Endometrial microvascular endothelial cells (primary cell): ENCODE data around the gene ELOVL7. TPM values are rescaled to one million over a fixed set of nuclear protein-coding genes. Genes with fewer than 3 reads are reported as not detected.
"Not testable (repeated sequence)": the region's sequence is repeated elsewhere in the genome, so short reads cannot be mapped to it uniquely, and the experiment has no call there.

Experiments used
- in situ Hi-C: cut with HindIII; loops from 2 replicates; pipeline ENCODE4 v1.10.0; 2017; ENCODE audit warnings: low sequenced_read_pairs, low pct_unique_long_range_greater_than_20kb; ENCODE audit errors: inconsistent ontology term
- total RNA-seq: library from RNA; depleted of rRNA; stranded (reverse); fragments of >200 nt; gene quantifications from one replicate; pipeline ENCODE4 v1.2.3, GENCODE V29; 2015; ENCODE audit errors: inconsistent ontology term

The ELOVL7 gene
- total RNA-seq, 1 donor from 2014 or later = 0.84 TPM

DNA sequence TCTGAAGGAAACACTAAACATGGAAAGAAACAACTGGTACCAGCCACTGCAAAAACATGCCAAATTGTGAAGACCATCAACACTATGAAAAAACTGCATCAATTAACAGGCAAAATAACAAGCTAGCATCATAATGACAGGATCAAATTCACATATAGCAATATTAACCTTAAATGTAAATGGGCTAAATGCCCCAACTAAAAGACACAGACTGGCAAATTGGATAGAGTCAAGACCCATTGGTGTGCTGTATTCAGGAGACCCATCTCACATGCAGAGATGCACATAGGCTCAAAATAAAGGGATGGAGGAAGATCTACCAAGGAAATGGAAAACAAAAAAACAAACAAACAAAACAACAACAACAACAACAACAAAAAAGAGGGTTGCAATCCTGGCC lies 113.2 kb downstream of the ELOVL7 start:
- in situ Hi-C loops = not testable (repeated sequence)

DNA sequence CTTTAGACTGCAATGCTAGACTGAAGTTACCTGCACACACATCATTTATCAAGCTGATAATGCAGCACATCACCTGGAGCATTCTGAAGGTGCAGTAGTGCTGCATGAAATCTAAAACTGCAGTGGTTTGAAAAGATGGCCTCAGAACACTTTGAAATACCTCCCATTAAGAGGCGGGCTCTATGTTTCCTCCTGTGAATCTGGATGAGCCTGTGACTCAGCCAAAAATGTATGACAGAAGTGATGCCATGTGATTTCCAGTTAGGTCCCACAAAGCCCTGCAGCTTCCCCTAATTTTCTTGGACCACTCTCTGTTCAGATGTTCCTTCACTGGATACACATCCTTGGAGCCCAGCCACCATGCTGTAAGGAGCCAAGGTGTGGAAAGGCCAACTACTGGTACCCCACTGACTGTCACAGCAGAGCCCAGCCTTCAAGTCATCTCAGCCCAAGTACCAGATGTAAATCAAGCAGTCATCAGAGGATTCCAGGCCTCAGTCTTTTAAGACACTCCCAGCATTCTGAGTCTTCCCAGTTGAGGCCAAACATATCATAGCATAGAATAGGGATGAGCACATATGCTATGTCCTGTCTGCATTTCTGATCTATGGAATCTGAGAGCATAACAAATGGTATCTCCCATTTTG lies 116.9 kb downstream of the ELOVL7 start:
- in situ Hi-C loops = no loop called here

DNA sequence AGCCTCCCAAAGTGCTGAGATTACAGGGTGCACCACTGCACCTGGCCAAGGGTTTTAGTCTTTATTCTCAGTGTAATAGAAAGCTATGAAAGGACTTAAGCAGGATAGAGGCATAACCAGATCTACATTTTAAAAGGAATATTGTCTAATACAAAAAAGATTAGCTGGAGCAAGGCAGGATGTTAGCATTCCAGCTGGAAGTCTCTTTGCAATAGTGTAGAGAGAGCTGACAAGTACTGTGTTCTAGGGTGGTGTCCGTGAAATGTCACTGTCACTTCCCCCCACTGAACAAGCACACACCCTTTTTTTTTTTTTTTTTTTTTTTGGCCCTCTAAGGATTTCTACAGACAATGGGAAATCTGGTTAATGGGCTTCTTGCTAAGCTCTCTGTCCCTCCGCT lies 119.9 kb downstream of the ELOVL7 start:
- in situ Hi-C loops = no loop called here

DNA sequence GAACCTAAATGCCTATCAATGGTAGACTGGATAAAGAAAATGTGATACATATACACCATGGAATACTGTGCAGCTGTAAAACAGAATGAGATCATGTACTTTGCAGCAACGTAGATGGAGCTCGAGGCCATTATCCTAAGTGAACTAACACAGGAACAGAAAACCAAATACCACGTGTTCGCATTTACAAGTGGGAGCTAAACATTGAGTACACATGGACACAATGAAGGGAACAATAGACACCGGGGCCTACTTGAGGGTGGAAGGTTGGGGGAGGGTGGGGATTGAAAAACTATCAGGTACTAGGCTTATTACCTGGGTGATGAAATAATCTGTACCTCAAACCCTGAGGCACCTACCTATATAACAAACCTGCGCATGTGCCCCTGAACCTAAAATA lies 121.7 kb downstream of the ELOVL7 start:
- in situ Hi-C loops = no loop called here

DNA sequence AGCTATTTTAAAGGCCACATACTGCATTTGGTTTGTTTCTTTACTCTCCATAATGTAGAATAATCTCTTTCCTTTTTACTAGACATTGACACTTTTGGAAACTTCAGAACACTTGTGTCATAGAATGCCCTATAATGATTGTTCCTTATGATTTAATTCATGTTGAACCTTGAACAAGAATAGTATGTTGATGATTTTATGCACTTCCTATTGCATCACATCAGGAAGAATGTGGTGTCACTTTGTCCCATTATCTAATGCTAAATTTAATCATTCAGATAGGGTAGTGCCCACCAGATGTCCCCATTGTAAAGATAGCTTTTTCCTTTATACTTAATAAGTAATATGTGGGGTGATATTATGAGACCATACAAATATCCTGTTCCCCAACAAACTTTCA lies 124.7 kb downstream of the ELOVL7 start:
- in situ Hi-C loops = no loop called here

DNA sequence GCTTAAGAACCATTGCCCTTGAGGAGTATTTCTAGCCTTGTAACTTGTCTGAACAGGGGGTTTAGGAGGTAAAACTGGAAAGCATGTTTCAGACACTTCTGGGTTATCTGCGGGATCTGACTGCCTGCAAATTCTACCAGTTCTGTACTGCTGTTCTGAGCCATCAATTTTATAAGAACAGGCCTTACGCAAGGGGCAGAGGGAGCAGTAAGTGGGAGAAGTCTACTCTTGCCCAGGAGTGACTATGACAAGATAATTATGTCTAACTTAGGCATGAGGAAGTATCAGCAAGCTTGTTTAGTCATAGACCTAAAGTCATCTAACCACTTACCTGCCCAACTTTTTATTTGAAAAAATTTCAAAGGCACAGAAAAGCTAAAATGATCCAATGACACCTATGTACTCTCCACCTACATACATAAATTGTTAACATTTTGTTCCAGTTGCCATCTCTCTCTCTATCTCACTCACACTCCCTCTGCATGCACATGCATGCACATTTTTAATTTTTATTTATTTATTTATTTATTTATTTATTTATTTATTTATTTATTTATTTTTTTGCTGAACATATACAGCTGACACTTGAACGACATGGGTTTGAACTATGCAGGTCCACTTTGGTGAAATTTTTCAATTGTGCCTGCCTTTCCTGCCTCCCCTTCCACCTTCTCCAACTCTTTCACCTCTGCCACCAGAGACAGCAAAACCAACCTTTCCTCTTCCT lies 125.7 kb downstream of the ELOVL7 start:
- in situ Hi-C loops = no loop called here

DNA sequence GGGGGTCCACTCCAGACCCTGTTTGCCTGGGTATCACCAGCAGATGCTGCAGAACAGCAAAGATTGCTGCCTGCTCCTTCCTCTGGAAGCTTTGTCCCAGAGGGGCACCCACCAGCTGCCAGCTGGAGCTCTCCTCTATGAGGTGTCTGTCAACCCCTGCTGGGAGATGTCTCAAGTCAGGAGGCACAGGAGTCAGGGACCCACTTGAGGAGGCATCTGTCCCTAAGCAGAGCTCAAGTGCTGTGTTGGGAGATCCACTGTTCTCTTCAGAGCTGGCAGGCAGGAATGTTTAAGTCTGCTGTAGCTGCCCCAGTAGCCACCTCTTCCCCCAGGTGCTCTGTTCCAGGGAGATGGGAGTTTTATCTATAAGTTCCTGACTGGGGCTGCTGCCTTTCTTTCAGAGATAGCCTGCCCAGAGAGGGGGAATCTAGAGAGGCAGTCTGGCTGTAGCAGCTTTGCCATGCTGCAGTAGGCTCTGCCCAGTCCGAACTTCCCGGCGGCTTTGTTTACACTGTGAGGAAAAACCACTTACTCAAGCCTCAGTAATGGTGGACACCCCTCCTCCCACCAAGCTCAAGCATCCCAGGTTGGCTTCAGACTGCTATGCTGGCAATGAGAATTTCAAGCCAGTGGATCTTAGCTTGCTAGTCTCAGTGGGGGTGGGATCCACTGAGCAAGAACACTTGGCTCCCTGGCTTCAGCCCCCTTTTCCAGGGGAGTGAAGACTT lies 128.7 kb downstream of the ELOVL7 start:
- in situ Hi-C loops = not testable (repeated sequence)

DNA sequence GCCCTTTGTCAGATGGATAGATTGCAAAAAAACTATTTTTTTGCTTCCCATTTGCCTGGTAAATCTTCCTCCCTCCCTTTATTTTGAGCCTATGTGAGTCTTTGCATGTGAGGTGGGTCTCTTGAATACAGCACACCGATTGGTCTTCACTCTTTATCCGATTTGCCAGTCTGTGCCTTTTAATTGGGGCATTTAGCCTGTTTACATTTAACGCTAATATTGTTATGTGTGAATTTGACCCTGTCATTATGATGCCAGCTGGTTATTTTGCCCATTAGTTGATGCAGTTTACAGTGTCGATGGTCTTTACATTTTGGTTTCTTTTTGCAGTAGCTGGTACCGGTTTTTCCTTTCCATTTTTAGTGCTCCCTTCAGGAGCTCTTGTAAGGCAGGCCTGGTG lies 131.1 kb downstream of the ELOVL7 start:
- in situ Hi-C loops = no loop called here

DNA sequence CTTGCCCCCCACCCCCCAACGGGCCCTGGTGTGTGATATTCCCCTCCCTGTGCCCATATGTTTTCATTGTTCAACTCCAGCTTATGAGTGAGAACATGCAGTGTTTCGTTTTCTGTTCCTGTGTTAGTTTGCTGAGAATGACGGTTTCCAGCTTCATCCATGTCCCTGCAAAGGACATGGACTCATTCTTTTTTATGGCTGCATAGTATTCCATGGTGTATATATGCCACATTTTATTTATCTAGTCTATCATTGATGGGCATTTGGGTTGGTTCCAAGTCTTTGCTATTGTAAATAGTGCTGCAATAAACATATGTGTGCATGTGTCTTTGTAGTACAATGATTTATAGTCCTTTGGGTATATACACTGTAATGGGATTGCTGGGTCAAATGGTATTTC lies 132.2 kb downstream of the ELOVL7 start:
- in situ Hi-C loops = not testable (repeated sequence)

DNA sequence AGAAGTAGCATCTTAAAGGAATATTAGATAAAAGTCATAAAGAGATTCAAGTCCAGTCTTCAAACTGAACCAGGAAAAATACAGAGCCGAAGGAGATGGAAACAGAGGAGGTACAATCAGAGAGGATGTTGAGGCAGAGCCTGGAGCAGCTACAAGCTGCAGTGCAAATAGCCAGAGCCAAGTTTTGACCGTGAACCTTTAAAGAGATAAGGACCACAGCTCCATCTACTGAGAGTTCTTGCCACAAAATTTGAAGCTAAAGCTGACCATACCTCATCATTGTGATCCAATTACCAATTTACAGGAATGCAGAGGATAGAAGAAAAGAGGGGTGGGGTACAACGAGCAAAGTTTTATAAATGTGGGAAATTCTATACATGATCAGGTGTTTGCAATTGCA lies 133.7 kb downstream of the ELOVL7 start:
- in situ Hi-C loops = no loop called here

DNA sequence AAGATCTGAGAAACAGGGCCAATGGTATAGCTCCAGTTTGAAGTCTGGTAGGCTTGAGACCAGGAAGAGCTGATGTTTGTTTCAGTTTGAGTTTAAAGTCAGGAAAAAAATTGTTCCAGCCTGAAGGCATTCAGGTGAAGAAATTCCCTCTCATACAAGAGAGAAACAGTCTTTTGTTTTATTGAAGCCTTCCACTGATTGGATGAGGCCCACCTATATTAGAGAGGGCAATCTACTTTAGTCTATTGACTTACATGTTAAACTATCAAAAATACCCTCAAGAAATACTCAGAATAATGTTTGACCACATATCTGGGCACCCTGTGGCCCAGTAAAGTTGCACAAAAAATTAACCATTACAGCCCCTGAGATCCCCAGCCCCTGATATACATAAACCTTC lies 138.9 kb downstream of the ELOVL7 start:
- in situ Hi-C loops = no loop called here

DNA sequence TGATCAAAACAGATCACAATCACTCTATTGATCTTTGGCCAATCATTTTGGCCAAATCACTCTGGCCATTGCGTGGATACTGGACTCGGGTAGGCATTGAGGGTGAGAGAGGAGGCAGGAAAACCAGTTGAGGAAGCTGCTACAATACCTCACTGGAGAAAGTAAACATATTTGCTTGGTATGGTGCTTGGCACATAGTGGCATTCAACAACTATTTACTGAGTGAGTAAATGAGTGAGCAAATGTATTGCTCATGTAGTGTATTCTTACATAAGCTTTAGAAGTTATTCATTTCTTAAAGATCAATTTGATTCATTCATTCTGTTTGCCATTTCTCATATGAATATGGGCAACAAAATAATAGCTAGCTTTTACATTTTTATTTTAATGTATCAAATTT lies 140.1 kb downstream of the ELOVL7 start:
- in situ Hi-C loops = no loop called here

Other genes starting within 250 kb of the ELOVL7 start
- gene DEPDC1B, start 144.1 kb downstream of the ELOVL7 start, total RNA-seq = 20.0 TPM
- 6.5 TPM for gene ERCC8, start 100.8 kb upstream of the ELOVL7 start, total RNA-seq
- gene NDUFAF2, start 100.9 kb upstream of the ELOVL7 start, total RNA-seq = 24.6 TPM